ENCODE data around the gene MYLK4. TPM values are rescaled to one million over a fixed set of nuclear protein-coding genes. Genes with fewer than 3 reads are reported as not detected.

MYLK4 gene
- total RNA-seq, 1 donor, result 0.72 TPM

DNA sequence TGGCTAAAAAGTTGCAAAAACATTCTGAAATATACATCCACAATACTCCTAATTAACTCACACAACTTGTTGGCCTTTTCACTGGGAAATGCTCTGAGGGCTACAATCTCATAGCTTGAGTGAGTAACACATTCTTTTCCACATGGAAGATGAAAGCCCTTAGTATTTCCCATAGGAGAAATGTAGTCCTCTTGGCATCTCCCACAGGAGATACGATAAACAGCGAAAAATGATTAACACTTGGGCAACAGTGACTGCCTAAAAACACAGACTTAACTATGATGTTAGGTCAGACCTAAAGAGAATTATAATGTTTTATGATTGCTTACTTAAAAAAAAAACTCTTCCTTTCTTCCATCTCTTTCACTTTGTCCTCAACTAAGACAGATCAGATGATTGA, 9.0 kb downstream of the MYLK4 start:
- no peak overlapping the region for H3K4me3 ChIP-seq (ENCODE audit: low read depth, low read length)
- DNase-seq (ENCODE audit: low read depth), result peak; percentile 22
- TF ChIP-seq, protein P1, sequence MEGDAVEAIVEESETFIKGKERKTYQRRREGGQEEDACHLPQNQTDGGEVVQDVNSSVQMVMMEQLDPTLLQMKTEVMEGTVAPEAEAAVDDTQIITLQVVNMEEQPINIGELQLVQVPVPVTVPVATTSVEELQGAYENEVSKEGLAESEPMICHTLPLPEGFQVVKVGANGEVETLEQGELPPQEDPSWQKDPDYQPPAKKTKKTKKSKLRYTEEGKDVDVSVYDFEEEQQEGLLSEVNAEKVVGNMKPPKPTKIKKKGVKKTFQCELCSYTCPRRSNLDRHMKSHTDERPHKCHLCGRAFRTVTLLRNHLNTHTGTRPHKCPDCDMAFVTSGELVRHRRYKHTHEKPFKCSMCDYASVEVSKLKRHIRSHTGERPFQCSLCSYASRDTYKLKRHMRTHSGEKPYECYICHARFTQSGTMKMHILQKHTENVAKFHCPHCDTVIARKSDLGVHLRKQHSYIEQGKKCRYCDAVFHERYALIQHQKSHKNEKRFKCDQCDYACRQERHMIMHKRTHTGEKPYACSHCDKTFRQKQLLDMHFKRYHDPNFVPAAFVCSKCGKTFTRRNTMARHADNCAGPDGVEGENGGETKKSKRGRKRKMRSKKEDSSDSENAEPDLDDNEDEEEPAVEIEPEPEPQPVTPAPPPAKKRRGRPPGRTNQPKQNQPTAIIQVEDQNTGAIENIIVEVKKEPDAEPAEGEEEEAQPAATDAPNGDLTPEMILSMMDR (IDR thresholded peaks at IDR 0.05; ENCODE audit: insufficient read depth, low read length), result no peak

DNA sequence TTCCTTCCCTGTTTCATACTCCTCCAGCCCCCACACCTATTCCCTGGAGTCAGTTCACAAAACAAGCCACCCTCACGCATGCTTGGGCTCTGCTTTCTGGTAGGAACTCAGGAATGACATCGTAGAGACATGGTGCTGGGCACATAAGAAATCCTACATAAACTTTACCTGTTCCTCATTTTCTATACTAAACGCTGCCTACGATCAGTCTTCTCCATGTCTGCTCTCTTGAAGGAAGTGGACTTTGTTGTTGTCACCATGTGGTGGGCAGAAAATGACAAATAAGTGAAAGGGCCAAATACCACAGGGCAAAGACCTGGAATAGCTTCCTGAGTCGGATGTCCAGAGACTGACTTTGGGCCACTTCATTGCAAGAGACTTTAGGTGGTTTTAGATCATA, 10.1 kb downstream of the MYLK4 start:
- DNase-seq (ENCODE audit: low read depth), result no peak
- H3K4me3 ChIP-seq (ENCODE audit: low read depth, low read length), result no peak overlapping the region
- TF ChIP-seq, protein P1 (IDR thresholded peaks at IDR 0.05; ENCODE audit: insufficient read depth, low read length), result no peak

DNA sequence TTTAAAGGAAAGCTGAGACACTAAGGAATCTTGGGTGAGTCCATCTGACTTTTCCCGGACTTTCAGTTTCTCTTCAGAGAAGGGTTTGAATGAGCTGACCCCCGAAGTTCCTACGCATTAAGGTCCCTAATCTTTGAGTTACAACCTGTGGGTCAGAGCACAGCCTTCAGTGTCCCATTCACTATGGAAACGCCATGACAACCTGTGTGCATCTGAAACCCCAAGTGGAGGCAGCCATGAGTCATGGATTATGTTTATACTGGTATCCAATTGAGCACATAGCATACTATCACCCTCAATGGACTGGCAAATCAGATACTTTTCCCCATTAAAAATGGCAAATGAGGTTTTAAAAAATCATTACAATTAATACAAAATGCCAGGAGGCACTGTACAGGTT, 11.4 kb downstream of the MYLK4 start:
- TF ChIP-seq, protein P1 (IDR thresholded peaks at IDR 0.05; ENCODE audit: insufficient read depth, low read length), result no peak
- DNase-seq (ENCODE audit: low read depth), result no peak
- no peak overlapping the region for H3K4me3 ChIP-seq (ENCODE audit: low read depth, low read length)

DNA sequence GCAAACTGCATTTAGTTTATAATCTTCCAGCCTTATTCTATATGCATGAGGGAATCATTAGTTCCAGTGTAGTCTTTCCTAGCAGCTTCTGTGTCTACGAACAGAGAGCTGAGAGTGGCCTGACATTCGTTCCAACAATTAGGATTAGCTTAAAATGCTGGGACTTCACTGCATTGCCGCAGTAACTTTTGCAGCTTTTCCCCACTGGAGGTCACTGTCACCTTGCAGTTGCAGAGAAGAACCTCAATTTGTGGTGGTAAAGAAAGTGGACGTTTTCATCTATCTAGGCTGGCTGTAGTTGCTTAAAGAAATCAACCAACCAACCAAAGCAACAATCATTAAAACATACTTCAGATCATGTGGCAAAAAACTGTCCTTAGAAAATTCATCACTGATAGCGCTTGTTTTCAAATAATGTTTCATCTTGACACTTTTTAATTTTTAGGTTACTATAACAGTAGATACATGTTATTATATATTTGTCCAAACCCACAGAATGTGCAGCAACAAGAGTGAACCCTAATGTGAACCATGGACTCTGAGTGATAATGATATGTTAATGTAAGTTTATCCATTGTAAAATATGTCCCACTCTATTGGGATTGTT, 12.2 kb downstream of the MYLK4 start:
- H3K4me3 ChIP-seq (ENCODE audit: low read depth, low read length), result no peak overlapping the region
- peak; percentile 77 for DNase-seq (ENCODE audit: low read depth)
- TF ChIP-seq, protein P1 (IDR thresholded peaks at IDR 0.05; ENCODE audit: insufficient read depth, low read length), result peak; percentile 79

DNA sequence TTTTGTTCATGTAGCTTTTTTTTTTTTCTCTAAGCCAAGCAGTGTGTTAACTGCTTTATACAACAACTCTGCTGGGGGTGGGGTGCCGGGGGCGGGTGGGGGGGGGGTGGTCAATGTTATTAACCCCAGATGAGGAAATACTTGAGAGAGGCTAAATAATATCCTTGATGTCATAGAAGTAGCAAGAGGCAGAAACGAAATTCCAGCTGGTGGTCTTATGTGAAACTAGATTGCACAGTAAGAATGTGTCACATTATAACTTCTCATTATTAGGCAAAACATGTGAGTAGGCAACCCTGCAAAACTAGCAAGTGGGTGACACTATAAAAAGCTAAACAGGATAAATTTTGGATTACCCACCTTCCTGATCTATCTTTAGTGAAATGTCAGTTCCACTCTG, 12.8 kb downstream of the MYLK4 start:
- H3K4me3 ChIP-seq (ENCODE audit: low read depth, low read length), result no peak overlapping the region
- TF ChIP-seq, protein P1 (IDR thresholded peaks at IDR 0.05; ENCODE audit: insufficient read depth, low read length), result no peak
- no peak for DNase-seq (ENCODE audit: low read depth)

DNA sequence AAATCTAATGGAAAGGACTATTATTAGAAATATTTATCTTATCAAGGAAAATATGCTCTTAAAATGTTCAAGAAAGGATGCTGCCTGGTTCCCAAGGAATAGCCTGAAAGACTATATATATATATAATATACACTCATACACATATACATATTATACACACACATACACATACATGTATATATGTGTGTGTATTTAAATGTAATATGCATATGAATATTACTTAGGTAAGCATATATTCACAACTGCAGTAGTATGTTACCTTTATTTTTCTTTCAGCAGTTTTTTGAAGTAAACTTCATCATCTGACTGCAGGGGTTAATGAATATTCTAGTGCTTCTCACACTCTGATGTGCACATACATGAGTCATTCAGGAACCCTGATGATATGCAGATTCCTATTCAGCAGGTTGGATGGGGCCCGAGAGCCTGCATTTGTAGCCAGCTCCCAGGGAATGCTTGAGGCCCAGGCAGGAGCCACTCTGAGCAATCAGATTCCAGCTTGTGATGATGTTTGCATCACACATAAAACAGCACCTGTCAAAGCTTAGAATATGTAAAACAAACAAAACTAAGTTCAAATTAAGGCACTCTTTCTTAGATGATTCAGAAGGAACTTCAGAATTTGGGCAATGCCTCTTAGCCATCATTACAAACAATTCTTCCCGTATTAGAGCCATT, 16.1 kb downstream of the MYLK4 start:
- TF ChIP-seq, protein P1 (IDR thresholded peaks at IDR 0.05; ENCODE audit: insufficient read depth, low read length), result no peak
- H3K4me3 ChIP-seq (ENCODE audit: low read depth, low read length), result no peak overlapping the region
- peak; percentile 28 for DNase-seq (ENCODE audit: low read depth)

All from fibroblast of the aortic adventitia (primary cell).